Caco-2 (cell line): ENCODE results near the gene MYH2. TPM values are rescaled to one million over a fixed set of nuclear protein-coding genes. Genes with fewer than 3 reads are reported as not detected.

ENCODE experiments used
- BruUV-seq: library from RNA; stranded (reverse); fragments of 400-500 nt; replicated peaks from 2 replicates; lab custom pipeline; 2021; lab: Mats Ljungman, UMichigan
- CTCF ChIA-PET: fragments of 300-600 bp; sonication (Branson Sonifier 250); formaldehyde crosslinking; loops from one replicate; lab custom pipeline; 2022; ENCODE audit warnings: antibody characterized with exemption; lab: Charles Lee
- POLR2A ChIA-PET: fragments of 300-600 bp; sonication (Branson Sonifier 250); formaldehyde crosslinking; loops from one replicate; lab custom pipeline; 2022; ENCODE audit warnings: antibody characterized with exemption; lab: Charles Lee
- DNase-seq, 2 experiments: peaks; one replicate each; pipeline versions ENCODE4 v3.0.0 to v3.0.0-alpha.2; 2020 to 2022
- H3K27me3 ChIP-seq: replicated peaks from 2 replicates; pipeline ENCODE4 v1.6.0; 2011; ENCODE audit warnings: low read length; ENCODE audit not compliant: control insufficient read depth, insufficient read depth
- H3K36me3 ChIP-seq: 2 replicates; pipeline ENCODE4 v1.5.1; 2011; ENCODE audit warnings: low read length; ENCODE audit not compliant: control insufficient read depth, insufficient read depth
- H3K4me1 ChIP-seq: fragments of 250-450 bp; sonication (Bioruptor Pico); 2 replicates; pipeline ENCODE4 v1.5.1; 2020; ENCODE audit warnings: mild to moderate bottlenecking
- H3K4me3 ChIP-seq: 2 replicates; pipeline ENCODE4 v1.5.1; 2011; ENCODE audit warnings: low read depth, mild to moderate bottlenecking, control low read depth, low read length
- H3K9me3 ChIP-seq: fragments of 250-450 bp; sonication (Bioruptor Pico); 2 replicates; pipeline ENCODE4 v1.5.1; 2020; ENCODE audit warnings: mild to moderate bottlenecking, moderate library complexity
- H3K27ac Mint-ChIP-seq: one replicate; pipeline ENCODE4 v1.8.0; 2022; ENCODE audit warnings: mixed read lengths; ENCODE audit not compliant: unreplicated experiment
- H3K27me3 Mint-ChIP-seq: one replicate; pipeline ENCODE4 v1.8.0; 2022; ENCODE audit warnings: mixed read lengths; ENCODE audit not compliant: insufficient read depth, unreplicated experiment
- H3K36me3 Mint-ChIP-seq: one replicate; pipeline ENCODE4 v1.8.0; 2022; ENCODE audit warnings: mild to moderate bottlenecking, mixed read lengths; ENCODE audit not compliant: insufficient read depth, unreplicated experiment
- H3K4me1 Mint-ChIP-seq: one replicate; pipeline ENCODE4 v1.8.0; 2022; ENCODE audit warnings: low read depth, mixed read lengths; ENCODE audit not compliant: unreplicated experiment
- H3K4me3 Mint-ChIP-seq: one replicate; pipeline ENCODE4 v1.8.0; 2022; ENCODE audit warnings: mild to moderate bottlenecking, moderate library complexity, mixed read lengths; ENCODE audit not compliant: unreplicated experiment
- H3K9me3 Mint-ChIP-seq: one replicate; pipeline ENCODE4 v1.8.0; 2022; ENCODE audit warnings: mixed read lengths; ENCODE audit not compliant: unreplicated experiment
- CTCF ChIP-seq, 2 experiments: fragments of 200-600 bp in 1 of 2; IDR thresholded peaks; 1 replicate in 1 of 2; 2 replicates in 1 of 2; pipeline versions ENCODE4 v1.5.1 to v1.8.0; 2011 to 2022; ENCODE audit warnings: antibody characterized with exemption in 1 of 2, control low read depth in 1 of 2, inconsistent platforms in 1 of 2, low read depth in 1 of 2, low read length in 1 of 2, mild to moderate bottlenecking in 1 of 2, moderate library complexity in 1 of 2; ENCODE audit not compliant: insufficient read depth in 1 of 2, severe bottlenecking in 1 of 2, unreplicated experiment in 1 of 2
- intact Hi-C: fragments of 100-400 bp; cut with micrococcal nuclease; formaldehyde crosslinking; loops from one replicate; pipeline ENCODE4 v1.10.0; 2022; ENCODE audit not compliant: unreplicated experiment
- total RNA-seq: library from RNA; stranded (reverse); gene quantifications from 2 replicates; pipeline ENCODE4 v1.2.3, GENCODE V29; 2022

Gene MYH2
- total RNA-seq, 1 experiment from 2014 or later, result not detected

- Histone ChIP-seq H3K4me3 (no peak overlapping the region), H3K9me3 (no peaks in the 10 kb centered on the region; the same call in 1 of the 2 replicates), H3K4me1 (no peaks in the 10 kb centered on the region), H3K27me3 (no peaks in the 10 kb centered on the region), H3K36me3 (no peaks in the 10 kb centered on the region)
- intact Hi-C loops, result no loop called here
- H3K36me3 Mint-ChIP-seq, result no peaks in the 10 kb centered on the region
- no TSS peak for BruUV-seq
- H3K27me3 Mint-ChIP-seq, result no peaks in the 10 kb centered on the region
- H3K27ac Mint-ChIP-seq, result no peak overlapping the region
- no peak for DNase-seq
- no peak overlapping the region for H3K4me3 Mint-ChIP-seq
- ChIA-PET CTCF (no interaction called here), POLR2A (no interaction called here)
- TF ChIP-seq CTCF (IDR thresholded peaks at IDR 0.05; ENCODE audit: insufficient read depth in 1 of 2, low read depth in 1 of 2, low read length in 1 of 2, severe bottlenecking in 1 of 2, unreplicated experiment in 1 of 2), result no peak
- peaks cover 5% of the 10 kb centered on the region for H3K9me3 Mint-ChIP-seq
- H3K4me1 Mint-ChIP-seq, result no peaks in the 10 kb centered on the region
These were observed 71.8 kb downstream of the MYH2 start for GRCh38 chr17:10477701-10478100.

- CTCF ChIA-PET, result no interaction called here
- H3K4me3 Mint-ChIP-seq, result no peak overlapping the region
- no peaks in the 10 kb centered on the region for H3K9me3 Mint-ChIP-seq
- H3K27me3 ChIP-seq, result no peaks in the 10 kb centered on the region
- TF ChIP-seq CTCF (IDR thresholded peaks at IDR 0.05; ENCODE audit: insufficient read depth in 1 of 2, low read depth in 1 of 2, low read length in 1 of 2, severe bottlenecking in 1 of 2, unreplicated experiment in 1 of 2), result no peak
- no peaks in the 10 kb centered on the region for H3K4me1 Mint-ChIP-seq
- no peaks in the 10 kb centered on the region for H3K4me1 ChIP-seq
- no peak for DNase-seq
- POLR2A ChIA-PET, result no interaction called here
- no peaks in the 10 kb centered on the region for H3K36me3 Mint-ChIP-seq
- H3K27ac Mint-ChIP-seq, result no peak overlapping the region
- H3K27me3 Mint-ChIP-seq, result no peaks in the 10 kb centered on the region
- H3K9me3 ChIP-seq, result no peaks in the 10 kb centered on the region; the same call in 1 of the 2 replicates
- no peaks in the 10 kb centered on the region for H3K36me3 ChIP-seq
- no TSS peak for BruUV-seq
- H3K4me3 ChIP-seq, result no peak overlapping the region
- intact Hi-C loops, result no loop called here
These were observed 74.9 kb downstream of the MYH2 start for GRCh38 chr17:10474536-10474935.

GRCh38 chr17:10471858-10472257 is 77.6 kb downstream of the MYH2 start:
- no peak for DNase-seq
- Histone ChIP-seq H3K4me1 (no peaks in the 10 kb centered on the region), H3K27me3 (no peaks in the 10 kb centered on the region), H3K4me3 (no peak overlapping the region), H3K9me3 (no peaks in the 10 kb centered on the region), H3K36me3 (no peaks in the 10 kb centered on the region)
- H3K4me1 Mint-ChIP-seq, result no peaks in the 10 kb centered on the region
- TF ChIP-seq CTCF (IDR thresholded peaks at IDR 0.05; ENCODE audit: insufficient read depth in 1 of 2, low read depth in 1 of 2, low read length in 1 of 2, severe bottlenecking in 1 of 2, unreplicated experiment in 1 of 2), result no peak
- intact Hi-C loops, result no loop called here
- H3K27ac Mint-ChIP-seq, result no peak overlapping the region
- no peaks in the 10 kb centered on the region for H3K9me3 Mint-ChIP-seq
- no peaks in the 10 kb centered on the region for H3K27me3 Mint-ChIP-seq
- H3K36me3 Mint-ChIP-seq, result no peaks in the 10 kb centered on the region
- ChIA-PET CTCF (no interaction called here), POLR2A (no interaction called here)
- no TSS peak for BruUV-seq
- no peak overlapping the region for H3K4me3 Mint-ChIP-seq

Other genes with a start within 250 kb of the MYH2 start
- not detected in 2 replicates for gene MYH13, start 176.7 kb downstream of the MYH2 start, total RNA-seq
- gene MYH8, start 127.7 kb downstream of the MYH2 start, total RNA-seq, result not detected in 2 replicates
- gene MYH4, start 80.1 kb downstream of the MYH2 start, total RNA-seq, result 0.05 and 0.12 TPM in 2 replicates
- not detected in 2 replicates for gene MYH1, start 31.1 kb downstream of the MYH2 start, total RNA-seq
- 2.4 and 2.7 TPM in 2 replicates for gene MYH3, start 107.7 kb upstream of the MYH2 start, total RNA-seq
- gene SCO1, start 147.9 kb upstream of the MYH2 start, total RNA-seq, result 26.3 and 26.8 TPM in 2 replicates
- gene ADPRM, start 147.9 kb upstream of the MYH2 start, total RNA-seq, result 2.3 and 2.5 TPM in 2 replicates
- gene TMEM220, start 180.4 kb upstream of the MYH2 start, total RNA-seq, result not detected in 2 replicates